SK-N-SH (cell line): ENCODE measurements around the gene AVPI1. TPM values are rescaled to one million over a fixed set of nuclear protein-coding genes. Genes with fewer than 3 reads are reported as not detected.

Source experiments
- CTCF ChIA-PET: fragments of 300-600, 350-600 bp; formaldehyde crosslinking; extraction: SDS; loops from one replicate; lab custom pipeline; 2021; lab: Yijun Ruan, JAX
- POLR2A ChIA-PET: fragments of 350-600 bp; sonication (Branson Sonifier 250); formaldehyde crosslinking; extraction: SDS; loops from one replicate; lab custom pipeline; 2020; ENCODE audit warnings: antibody characterized with exemption, inconsistent platforms; lab: Yijun Ruan, JAX
- DNase-seq: peaks from one replicate; pipeline ENCODE4 v3.0.0; 2012
- H2AFZ ChIP-seq: fragments of 200-600 bp; sonication (generic); 2 replicates; pipeline ENCODE4 v1.8.1; 2016; ENCODE audit warnings: antibody characterized with exemption, mild to moderate bottlenecking, low read depth
- H3F3A ChIP-seq: fragments of 200-600 bp; sonication (generic); replicated peaks from 2 replicates; pipeline ENCODE3; 2016; ENCODE audit warnings: antibody characterized with exemption, mild to moderate bottlenecking; ENCODE audit not compliant: insufficient read depth
- H3K27ac ChIP-seq, 2 experiments: fragments of 200-500 bp in 1 of 2; fragments of 200-600 bp in 1 of 2; sonication (Bioruptor generic) in 1 of 2; sonication (generic), shearing (Covaris generic) in 1 of 2; 2 replicates each; pipeline versions ENCODE4 v1.5.1 to v1.6.1; 2014 to 2016; ENCODE audit warnings: low read depth in 2 of 2, inconsistent platforms in 1 of 2, low read length in 1 of 2, mild to moderate bottlenecking in 1 of 2, mixed read lengths in 1 of 2
- H3K27me3 ChIP-seq: fragments of 200-600 bp; sonication (generic), shearing (Covaris generic); 2 replicates; pipeline ENCODE4 v1.6.1; 2016; ENCODE audit warnings: mixed run types; ENCODE audit not compliant: insufficient read depth
- H3K36me3 ChIP-seq, 2 experiments: fragments of 200-500 bp in 1 of 2; fragments of 200-600 bp in 1 of 2; sonication (Bioruptor generic) in 1 of 2; sonication (generic) in 1 of 2; replicated peaks in 1 of 2; 2 replicates each; pipeline versions ENCODE3 to v1.5.1; 2014 to 2016; ENCODE audit warnings: low read length in 1 of 2, mild to moderate bottlenecking in 1 of 2; ENCODE audit not compliant: insufficient read depth in 2 of 2, control insufficient read depth in 1 of 2
- H3K4me1 ChIP-seq, 2 experiments: fragments of 200-500 bp in 1 of 2; fragments of 200-600 bp in 1 of 2; sonication (Bioruptor generic) in 1 of 2; sonication (generic), shearing (Covaris generic) in 1 of 2; 2 replicates each; pipeline versions ENCODE4 v1.5.1 to v1.6.1; 2014 to 2016; ENCODE audit warnings: low read depth in 1 of 2, low read length in 1 of 2, mixed run types in 1 of 2; ENCODE audit not compliant: insufficient read depth in 2 of 2, control insufficient read depth in 1 of 2
- H3K4me2 ChIP-seq: fragments of 200-600 bp; sonication (generic), shearing (Covaris generic); 2 replicates; pipeline ENCODE4 v1.6.1; 2017; ENCODE audit warnings: mixed run types
- H3K4me3 ChIP-seq, 2 experiments: fragments of 200-500 bp in 1 of 2; fragments of 200-600 bp in 1 of 2; sonication (Bioruptor generic) in 1 of 2; sonication (generic), shearing (Covaris generic) in 1 of 2; 2 replicates each; pipeline versions ENCODE4 v1.5.1 to v1.8.1; 2014 to 2016; ENCODE audit warnings: low read depth in 2 of 2, inconsistent platforms in 1 of 2, low read length in 1 of 2, mild to moderate bottlenecking in 1 of 2, mixed read lengths in 1 of 2, moderate library complexity in 1 of 2
- H3K79me2 ChIP-seq: fragments of 200-600 bp; sonication (generic); 2 replicates; pipeline ENCODE4 v1.8.1; 2017; ENCODE audit warnings: mild to moderate bottlenecking; ENCODE audit not compliant: insufficient read depth
- H3K9ac ChIP-seq: fragments of 200-600 bp; sonication (generic); 2 replicates; pipeline ENCODE4 v1.6.1; 2017; ENCODE audit warnings: mixed run types
- H3K9me2 ChIP-seq: fragments of 200-600 bp; sonication (generic); 2 replicates; pipeline ENCODE4 v1.6.1; 2017; ENCODE audit warnings: mixed run types
- H3K9me3 ChIP-seq: fragments of 200-600 bp; sonication (generic); 2 replicates; pipeline ENCODE4 v1.6.1; 2017; ENCODE audit warnings: mixed run types, mild to moderate bottlenecking, moderate library complexity
- H4K20me1 ChIP-seq: fragments of 200-600 bp; sonication (generic); 2 replicates; pipeline ENCODE4 v1.6.1; 2017; ENCODE audit warnings: mild to moderate bottlenecking, mixed run types; ENCODE audit not compliant: insufficient read depth
- CHD2 ChIP-seq: fragments of 150-350 bp; IDR thresholded peaks from 2 replicates; pipeline ENCODE4 v1.6.1; 2018; ENCODE audit warnings: low read length; ENCODE audit not compliant: partially characterized antibody
- EP300 ChIP-seq, 2 experiments: IDR thresholded peaks; 2 replicates each; pipeline versions ENCODE4 v1.4.0 to v1.6.1; 2012; ENCODE audit warnings: borderline replicate concordance in 1 of 2, low read depth in 1 of 2, low read length in 1 of 2
- EZH2phosphoT487 ChIP-seq: fragments of 200-600 bp; sonication (generic); IDR thresholded peaks from 2 replicates; pipeline ENCODE4 v1.6.1; 2017; ENCODE audit warnings: low read depth, mixed run types, mild to moderate bottlenecking, antibody characterized with exemption, moderate library complexity, borderline replicate concordance
- FOXJ3 ChIP-seq: sonication (generic); formaldehyde crosslinking; IDR thresholded peaks from 2 replicates; pipeline ENCODE4 v1.5.1; 2020; ENCODE audit warnings: mild to moderate bottlenecking, missing genetic modification reagents
- GABPA ChIP-seq: IDR thresholded peaks from 2 replicates; pipeline ENCODE4 v1.4.0; 2012; ENCODE audit warnings: low read depth, mild to moderate bottlenecking
- JUND ChIP-seq: IDR thresholded peaks from 2 replicates; pipeline ENCODE4 v1.4.0; 2012
- MEF2A ChIP-seq: IDR thresholded peaks from 2 replicates; pipeline ENCODE4 v1.4.0; 2012; ENCODE audit warnings: low read depth, borderline replicate concordance
- MXI1 ChIP-seq: IDR thresholded peaks from 2 replicates; pipeline ENCODE4 v1.6.1; 2012; ENCODE audit warnings: mild to moderate bottlenecking, low read depth, low read length, improper control_type of control experiment
- NFIC ChIP-seq: IDR thresholded peaks from 2 replicates; pipeline ENCODE4 v1.4.0; 2012; ENCODE audit warnings: borderline replicate concordance
- POLR2AphosphoS5 ChIP-seq: IDR thresholded peaks from 2 replicates; pipeline ENCODE4 v1.6.1; 2012; ENCODE audit warnings: low read depth, low read length
- RAD21 ChIP-seq: IDR thresholded peaks from 2 replicates; pipeline ENCODE4 v1.6.1; 2012; ENCODE audit warnings: mild to moderate bottlenecking, low read length
- RCOR1 ChIP-seq: fragments of 150-350 bp; IDR thresholded peaks from 2 replicates; pipeline ENCODE4 v1.6.1; 2017; ENCODE audit warnings: antibody characterized with exemption, low read length
- RXRA ChIP-seq: IDR thresholded peaks from 2 replicates; pipeline ENCODE4 v1.4.0; 2012; ENCODE audit warnings: low read depth, mild to moderate bottlenecking, borderline replicate concordance
- TAF1 ChIP-seq: IDR thresholded peaks from 2 replicates; pipeline ENCODE4 v1.6.1; 2012; ENCODE audit warnings: low read depth, mild to moderate bottlenecking, low read length, moderate library complexity, borderline replicate concordance
- YY1 ChIP-seq: IDR thresholded peaks from 2 replicates; pipeline ENCODE4 v1.4.0; 2012; ENCODE audit warnings: low read depth, mild to moderate bottlenecking
- WGBS: methylation state at CpG from one replicate; pipeline ENCODE4 v1.1.6; 2017; ENCODE audit warnings: low lambda C conversion rate; 5-methylcytosine and 5-hydroxymethylcytosine counted together
- polyA plus RNA-seq, 3 experiments: library from polyadenylated mRNA; depleted of rRNA; stranded (reverse); fragments of >200 nt; gene quantifications; 2 replicates each; pipeline ENCODE4 v1.2.3, GENCODE V29; 2012
- TF ChIP-seq, protein P1 (sequence below): IDR thresholded peaks from 2 replicates; pipeline ENCODE4 v1.6.1; 2012; ENCODE audit warnings: mild to moderate bottlenecking, low read depth, low read length, moderate library complexity
- TF ChIP-seq, protein P2 (sequence below): fragments of 150-350 bp; IDR thresholded peaks from 2 replicates; pipeline ENCODE4 v1.6.1; 2017; ENCODE audit warnings: antibody characterized with exemption, low read length, low read depth, borderline replicate concordance
- TF ChIP-seq, protein P3 (sequence below): IDR thresholded peaks from 2 replicates; pipeline ENCODE4 v1.4.0; 2012; ENCODE audit warnings: low read depth, borderline replicate concordance
- TF ChIP-seq, protein P4 (sequence below): IDR thresholded peaks from 2 replicates; pipeline ENCODE4 v1.4.0; 2012; ENCODE audit warnings: low read depth

Gene AVPI1
- polyA plus RNA-seq, 1 of the 3 experiments (the other 2 are of a cell fraction) = 6.3 TPM

DNA sequence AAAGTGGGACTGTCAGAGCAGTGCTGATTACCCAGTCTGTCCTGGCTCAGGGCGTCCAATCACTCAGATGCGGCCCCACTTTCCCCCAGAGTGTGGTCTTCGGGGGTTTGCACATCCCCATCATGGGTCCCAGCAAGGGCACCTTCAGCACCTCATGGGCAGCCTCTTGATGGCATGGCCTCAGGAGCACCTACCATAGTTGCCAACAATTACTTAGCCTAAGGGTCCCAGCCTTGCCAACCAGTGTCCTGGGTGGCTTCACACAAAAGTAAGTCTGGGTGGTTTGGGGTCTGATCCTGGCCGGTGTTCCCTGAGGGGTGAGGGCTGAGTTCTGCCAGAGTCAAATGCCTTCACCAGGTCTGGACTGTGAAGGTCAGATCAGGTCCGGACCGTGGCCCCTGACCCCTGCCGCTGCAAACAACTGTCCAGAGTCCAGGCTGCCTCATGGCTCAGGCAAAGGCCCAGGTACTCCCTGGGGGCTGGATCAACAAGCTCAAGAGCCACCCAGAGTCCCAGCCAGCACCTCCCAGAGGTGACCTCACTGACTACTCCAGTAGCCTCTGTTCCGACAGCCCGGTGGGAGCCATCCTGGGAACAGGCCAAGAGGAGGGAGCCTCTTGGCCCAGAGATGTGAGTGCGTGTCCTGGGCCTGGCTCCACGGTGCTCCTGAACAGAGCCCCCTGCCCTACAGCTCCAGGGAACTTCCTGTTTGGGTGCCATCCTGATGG lies 20.3 kb upstream of the AVPI1 start:
- WGBS = 86% methylated on average over 7 of the region's 11 CpGs
- Histone ChIP-seq H3K9me3 (no peaks in the 10 kb centered on the region), H3K9me2 (no peaks in the 10 kb centered on the region), H3F3A (no peaks in the 10 kb centered on the region), H4K20me1 (no peaks in the 10 kb centered on the region), H3K79me2 (no peaks in the 10 kb centered on the region), H2AFZ (no peak overlapping the region), H3K27me3 (no peaks in the 10 kb centered on the region), H3K4me3 (no peak overlapping the region), H3K4me1 (peaks cover 0 to 10% of the 10 kb centered on the region in 2 experiments; a peak in 1 of 4 replicates), H3K36me3 (no peaks in the 10 kb centered on the region), H3K4me2 (no peak overlapping the region), H3K9ac (no peak overlapping the region), H3K27ac (no peak overlapping the region)
- DNase-seq = no peak
- TF ChIP-seq, protein P1, sequence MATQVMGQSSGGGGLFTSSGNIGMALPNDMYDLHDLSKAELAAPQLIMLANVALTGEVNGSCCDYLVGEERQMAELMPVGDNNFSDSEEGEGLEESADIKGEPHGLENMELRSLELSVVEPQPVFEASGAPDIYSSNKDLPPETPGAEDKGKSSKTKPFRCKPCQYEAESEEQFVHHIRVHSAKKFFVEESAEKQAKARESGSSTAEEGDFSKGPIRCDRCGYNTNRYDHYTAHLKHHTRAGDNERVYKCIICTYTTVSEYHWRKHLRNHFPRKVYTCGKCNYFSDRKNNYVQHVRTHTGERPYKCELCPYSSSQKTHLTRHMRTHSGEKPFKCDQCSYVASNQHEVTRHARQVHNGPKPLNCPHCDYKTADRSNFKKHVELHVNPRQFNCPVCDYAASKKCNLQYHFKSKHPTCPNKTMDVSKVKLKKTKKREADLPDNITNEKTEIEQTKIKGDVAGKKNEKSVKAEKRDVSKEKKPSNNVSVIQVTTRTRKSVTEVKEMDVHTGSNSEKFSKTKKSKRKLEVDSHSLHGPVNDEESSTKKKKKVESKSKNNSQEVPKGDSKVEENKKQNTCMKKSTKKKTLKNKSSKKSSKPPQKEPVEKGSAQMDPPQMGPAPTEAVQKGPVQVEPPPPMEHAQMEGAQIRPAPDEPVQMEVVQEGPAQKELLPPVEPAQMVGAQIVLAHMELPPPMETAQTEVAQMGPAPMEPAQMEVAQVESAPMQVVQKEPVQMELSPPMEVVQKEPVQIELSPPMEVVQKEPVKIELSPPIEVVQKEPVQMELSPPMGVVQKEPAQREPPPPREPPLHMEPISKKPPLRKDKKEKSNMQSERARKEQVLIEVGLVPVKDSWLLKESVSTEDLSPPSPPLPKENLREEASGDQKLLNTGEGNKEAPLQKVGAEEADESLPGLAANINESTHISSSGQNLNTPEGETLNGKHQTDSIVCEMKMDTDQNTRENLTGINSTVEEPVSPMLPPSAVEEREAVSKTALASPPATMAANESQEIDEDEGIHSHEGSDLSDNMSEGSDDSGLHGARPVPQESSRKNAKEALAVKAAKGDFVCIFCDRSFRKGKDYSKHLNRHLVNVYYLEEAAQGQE = no peak
- TF ChIP-seq FOXJ3 (no peak), CHD2 (no peak), RCOR1 (no peak), TAF1 (no peak), YY1 (no peak), GABPA (no peak), JUND (no peak), POLR2AphosphoS5 (no peak), NFIC (no peak), EZH2phosphoT487 (no peak), MXI1 (no peak), RXRA (no peak), MEF2A (no peak), EP300 (IDR thresholded peaks at IDR 0.05; ENCODE audit: borderline replicate concordance in 1 of 2, low read depth in 1 of 2, low read length in 1 of 2) (no peak), RAD21 (no peak)
- TF ChIP-seq, protein P2, sequence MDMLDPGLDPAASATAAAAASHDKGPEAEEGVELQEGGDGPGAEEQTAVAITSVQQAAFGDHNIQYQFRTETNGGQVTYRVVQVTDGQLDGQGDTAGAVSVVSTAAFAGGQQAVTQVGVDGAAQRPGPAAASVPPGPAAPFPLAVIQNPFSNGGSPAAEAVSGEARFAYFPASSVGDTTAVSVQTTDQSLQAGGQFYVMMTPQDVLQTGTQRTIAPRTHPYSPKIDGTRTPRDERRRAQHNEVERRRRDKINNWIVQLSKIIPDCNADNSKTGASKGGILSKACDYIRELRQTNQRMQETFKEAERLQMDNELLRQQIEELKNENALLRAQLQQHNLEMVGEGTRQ = no peak
- TF ChIP-seq, protein P3, sequence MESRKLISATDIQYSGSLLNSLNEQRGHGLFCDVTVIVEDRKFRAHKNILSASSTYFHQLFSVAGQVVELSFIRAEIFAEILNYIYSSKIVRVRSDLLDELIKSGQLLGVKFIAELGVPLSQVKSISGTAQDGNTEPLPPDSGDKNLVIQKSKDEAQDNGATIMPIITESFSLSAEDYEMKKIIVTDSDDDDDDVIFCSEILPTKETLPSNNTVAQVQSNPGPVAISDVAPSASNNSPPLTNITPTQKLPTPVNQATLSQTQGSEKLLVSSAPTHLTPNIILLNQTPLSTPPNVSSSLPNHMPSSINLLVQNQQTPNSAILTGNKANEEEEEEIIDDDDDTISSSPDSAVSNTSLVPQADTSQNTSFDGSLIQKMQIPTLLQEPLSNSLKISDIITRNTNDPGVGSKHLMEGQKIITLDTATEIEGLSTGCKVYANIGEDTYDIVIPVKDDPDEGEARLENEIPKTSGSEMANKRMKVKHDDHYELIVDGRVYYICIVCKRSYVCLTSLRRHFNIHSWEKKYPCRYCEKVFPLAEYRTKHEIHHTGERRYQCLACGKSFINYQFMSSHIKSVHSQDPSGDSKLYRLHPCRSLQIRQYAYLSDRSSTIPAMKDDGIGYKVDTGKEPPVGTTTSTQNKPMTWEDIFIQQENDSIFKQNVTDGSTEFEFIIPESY = no peak
- TF ChIP-seq, protein P4, sequence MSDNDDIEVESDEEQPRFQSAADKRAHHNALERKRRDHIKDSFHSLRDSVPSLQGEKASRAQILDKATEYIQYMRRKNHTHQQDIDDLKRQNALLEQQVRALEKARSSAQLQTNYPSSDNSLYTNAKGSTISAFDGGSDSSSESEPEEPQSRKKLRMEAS = no peak
- CTCF ChIA-PET = interaction anchor here (1.0 to 25.0 kb wide), 6 partner anchors 12 to 182 kb away, joined by 3 to 687 read pairs (median 30); partner anchors contain the start of genes ANKRD2, AVPI1 and ZFYVE27
- POLR2A ChIA-PET = interaction anchor here (0.7 kb wide), 1 partner anchor 24 kb away, joined by 3 read pairs; no protein-coding TSS in a partner anchor
